Stomach smooth muscle (tissue), 2 donors: Measurements from ENCODE around the gene CROCC2.

ENCODE experiments used
- H3K27ac ChIP-seq: one replicate; pipeline ENCODE4 v1.7.0; 2013; ENCODE audit warnings: mild to moderate bottlenecking, low read length, inconsistent platforms
- H3K27me3 ChIP-seq, 2 donors: one replicate each; pipeline ENCODE4 v1.7.0; 2013; ENCODE audit warnings: low read length in 2 of 2; ENCODE audit not compliant: insufficient read depth in 2 of 2, control insufficient read depth in 1 of 2
- H3K36me3 ChIP-seq, 2 donors: one replicate each; pipeline ENCODE4 v1.7.0; 2013; ENCODE audit warnings: low read length in 2 of 2; ENCODE audit not compliant: control insufficient read depth in 2 of 2, insufficient read depth in 2 of 2
- H3K4me1 ChIP-seq: one replicate; pipeline ENCODE4 v1.7.0; 2013; ENCODE audit warnings: low read length; ENCODE audit not compliant: control insufficient read depth, insufficient read depth
- H3K4me3 ChIP-seq, 2 donors: one replicate each; pipeline ENCODE4 v1.7.0; 2013; ENCODE audit warnings: low read length in 2 of 2
- H3K9ac ChIP-seq, 2 donors: one replicate each; pipeline ENCODE4 v1.7.0; 2013; ENCODE audit warnings: low read length in 2 of 2, mild to moderate bottlenecking in 1 of 2
- H3K9me3 ChIP-seq, 2 donors: one replicate each; pipeline ENCODE4 v1.7.0; 2013; ENCODE audit warnings: low read length in 2 of 2; ENCODE audit not compliant: control insufficient read depth in 2 of 2
- donor health status: healthy.
- donor health status: Pancreatic carcinoma.

Gene CROCC2

DNA sequence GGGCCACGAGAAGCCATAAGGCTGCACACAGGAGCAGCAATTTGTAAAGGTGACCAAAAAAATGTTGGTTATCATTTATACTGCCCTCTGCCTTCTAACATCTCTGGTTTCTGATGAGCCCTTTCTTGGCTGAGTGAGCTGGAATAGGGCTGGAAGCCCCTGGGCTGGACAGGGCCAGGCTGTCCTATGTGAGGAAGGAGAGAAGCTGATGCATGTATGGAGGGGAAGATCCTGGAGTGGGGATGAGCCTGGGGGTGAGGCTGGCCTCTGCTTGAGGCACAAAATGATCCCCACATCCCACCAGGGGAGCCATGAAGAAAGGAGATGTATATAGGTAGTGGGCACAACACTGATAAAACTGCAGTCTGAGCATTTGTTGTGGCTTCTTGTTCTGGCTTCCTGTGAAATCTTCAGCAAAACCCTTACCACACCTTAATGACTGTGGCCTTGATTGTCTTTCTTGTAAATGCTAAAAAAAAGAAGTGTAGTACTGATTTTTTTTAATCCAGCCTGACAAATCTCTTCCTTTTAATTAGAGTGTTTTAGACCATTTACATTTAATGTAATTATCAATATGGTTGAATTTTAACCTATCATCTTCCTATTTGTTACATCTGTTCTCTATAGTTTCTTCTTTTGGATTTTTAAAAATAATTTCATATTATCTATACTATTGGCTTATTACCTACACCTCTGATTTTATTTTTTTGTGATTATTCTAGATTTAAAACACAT lies 97.9 kb downstream of the CROCC2 start:
- Histone ChIP-seq H3K9ac (no peak overlapping the region), H3K9me3 (peaks cover 2 to 15% of the 10 kb centered on the region in 2 donors), H3K36me3 (peaks cover 0 to 6% of the 10 kb centered on the region in 2 donors)

GRCh38 chr2:241005569-241005968 lies 99.4 kb downstream of the CROCC2 start:
- Histone ChIP-seq H3K36me3 (peaks cover 0 to 6% of the 10 kb centered on the region in 2 donors), H3K27me3 (no peaks in the 10 kb centered on the region), H3K9ac (no peak overlapping the region), H3K9me3 (peaks cover 2 to 15% of the 10 kb centered on the region in 2 donors), H3K4me3 (no peak overlapping the region), H3K27ac (no peak overlapping the region), H3K4me1 (peaks cover 12% of the 10 kb centered on the region)

More for the DNA sequence above, 97.9 kb downstream of the CROCC2 start:
- Histone ChIP-seq H3K4me3 (no peak overlapping the region), H3K27ac (no peak overlapping the region), H3K4me1 (peaks cover 5% of the 10 kb centered on the region), H3K27me3 (no peaks in the 10 kb centered on the region)

GRCh38 chr2:241006412-241006811 lies 100.3 kb downstream of the CROCC2 start:
- H3K9me3 ChIP-seq = peaks cover 2 to 15% of the 10 kb centered on the region in 2 donors
- no peak overlapping the region for H3K27ac ChIP-seq
- H3K4me3 ChIP-seq = no peak overlapping the region
- H3K27me3 ChIP-seq = no peaks in the 10 kb centered on the region
- H3K36me3 ChIP-seq = peaks cover 0 to 6% of the 10 kb centered on the region in 2 donors
- H3K4me1 ChIP-seq = peaks cover 14% of the 10 kb centered on the region
- H3K9ac ChIP-seq = no peak overlapping the region

DNA sequence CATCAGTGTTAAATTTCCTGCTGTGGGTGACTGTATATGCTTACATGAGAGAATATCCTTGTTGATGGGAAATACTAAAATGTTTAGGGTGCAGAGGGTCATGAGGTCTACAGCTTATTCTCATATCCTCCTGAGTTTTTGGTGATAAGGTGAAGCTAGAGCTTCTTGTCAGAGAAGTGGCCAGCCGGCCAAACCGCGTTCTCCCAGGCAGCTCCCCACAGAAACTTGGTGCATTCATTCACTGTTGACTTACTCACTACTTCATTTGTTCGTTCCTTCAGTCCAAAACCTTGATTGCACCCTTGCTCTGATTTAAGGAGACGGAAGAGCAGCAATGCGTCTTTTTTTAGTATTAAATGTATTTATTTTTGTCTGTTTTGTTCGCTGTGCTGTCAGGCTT lies 101.0 kb downstream of the CROCC2 start:
- Histone ChIP-seq H3K27me3 (no peaks in the 10 kb centered on the region), H3K4me3 (no peak overlapping the region), H3K9me3 (peaks cover 2 to 15% of the 10 kb centered on the region in 2 donors), H3K9ac (no peak overlapping the region), H3K4me1 (peaks cover 14% of the 10 kb centered on the region), H3K27ac (no peak overlapping the region), H3K36me3 (peaks cover 0 to 6% of the 10 kb centered on the region in 2 donors)

DNA sequence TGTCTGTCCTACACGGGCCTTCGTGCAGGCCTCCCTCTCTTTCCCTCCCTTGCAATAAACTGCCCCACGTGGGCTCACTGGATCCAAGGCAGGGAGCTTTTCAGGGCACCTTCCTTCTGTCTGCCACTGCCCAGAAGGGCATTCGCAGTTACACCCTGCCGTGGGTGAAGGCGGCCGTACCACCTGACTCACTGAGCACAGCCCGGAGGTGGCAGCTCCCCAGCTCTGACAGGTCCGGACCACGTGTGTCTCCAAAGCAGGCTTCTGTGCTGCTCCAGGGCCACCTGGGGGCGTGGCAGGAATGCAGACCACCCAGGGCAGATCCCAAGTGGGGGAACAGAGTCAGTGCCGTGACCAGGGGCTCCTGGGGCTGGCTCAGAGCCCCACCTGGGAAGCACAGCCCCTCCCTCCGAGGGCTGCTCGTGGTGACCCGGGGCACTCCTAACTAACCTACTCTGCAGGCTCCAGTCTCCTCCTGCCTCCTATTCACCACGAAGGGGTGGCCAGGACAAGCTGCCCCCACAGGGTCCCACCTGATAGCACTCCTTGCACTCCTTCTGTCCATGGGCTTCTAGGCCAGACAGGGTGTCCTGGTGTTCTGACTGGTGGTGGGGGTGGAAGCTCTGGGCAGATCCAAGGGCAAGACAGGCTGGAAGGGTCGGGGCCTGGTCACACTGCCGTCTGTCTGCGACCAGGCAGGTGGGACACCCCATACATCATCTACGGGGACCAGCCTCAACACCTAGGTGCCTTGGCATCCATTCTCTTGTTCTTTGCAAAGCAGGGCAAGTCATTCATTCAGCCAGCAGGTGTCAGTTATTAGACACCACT lies 102.0 kb downstream of the CROCC2 start:
- H3K4me3 ChIP-seq = no peak overlapping the region
- H3K27me3 ChIP-seq = no peaks in the 10 kb centered on the region
- H3K9ac ChIP-seq = no peak overlapping the region
- H3K9me3 ChIP-seq = peaks cover 2 to 14% of the 10 kb centered on the region in 2 donors
- peaks cover 14% of the 10 kb centered on the region for H3K4me1 ChIP-seq
- H3K36me3 ChIP-seq = peaks cover 0 to 6% of the 10 kb centered on the region in 2 donors
- no peak overlapping the region for H3K27ac ChIP-seq

GRCh38 chr2:241008711-241009121 lies 102.6 kb downstream of the CROCC2 start:
- H3K36me3 ChIP-seq = peaks cover 0 to 2% of the 10 kb centered on the region in 2 donors
- H3K4me1 ChIP-seq = peaks cover 14% of the 10 kb centered on the region
- no peaks in the 10 kb centered on the region for H3K27me3 ChIP-seq
- H3K27ac ChIP-seq = no peak overlapping the region
- peaks cover under 1 to 8% of the 10 kb centered on the region in 2 donors for H3K9me3 ChIP-seq
- H3K4me3 ChIP-seq = no peak overlapping the region
- H3K9ac ChIP-seq = no peak overlapping the region

- no peak overlapping the region for H3K27ac ChIP-seq
These were observed 103.1 kb downstream of the CROCC2 start for GRCh38 chr2:241009191-241009590.

GRCh38 chr2:241009601-241010530 lies 103.7 kb downstream of the CROCC2 start:
- Histone ChIP-seq H3K4me1 (peaks cover 14% of the 10 kb centered on the region), H3K27me3 (no peaks in the 10 kb centered on the region), H3K4me3 (peak overlapping the region; percentile 29 to 72), H3K27ac (peak overlapping the region; percentile 37), H3K9ac (peak overlapping the region; percentile 26 to 55), H3K9me3 (no peaks in the 10 kb centered on the region), H3K36me3 (no peaks in the 10 kb centered on the region)

More at GRCh38 chr2:241009191-241009590, 103.1 kb downstream of the CROCC2 start:
- H3K27me3 ChIP-seq = no peaks in the 10 kb centered on the region
- no peak overlapping the region for H3K9ac ChIP-seq
- H3K36me3 ChIP-seq = no peaks in the 10 kb centered on the region
- H3K9me3 ChIP-seq = peaks cover 0 to 4% of the 10 kb centered on the region in 2 donors
- peak overlapping the region in 1 of 2 donors; percentile 72 for H3K4me3 ChIP-seq
- H3K4me1 ChIP-seq = peaks cover 14% of the 10 kb centered on the region

GRCh38 chr2:241010531-241011295 lies 104.6 kb downstream of the CROCC2 start:
- no peaks in the 10 kb centered on the region for H3K9me3 ChIP-seq
- H3K9ac ChIP-seq = peak overlapping the region in 1 of 2 donors; percentile 26
- peak overlapping the region in 1 of 2 donors; percentile 29 for H3K4me3 ChIP-seq
- peaks cover 14% of the 10 kb centered on the region for H3K4me1 ChIP-seq
- H3K27ac ChIP-seq = no peak overlapping the region
- H3K36me3 ChIP-seq = no peaks in the 10 kb centered on the region
- H3K27me3 ChIP-seq = no peaks in the 10 kb centered on the region
